SIG-M5 treated with dmso at 0.1 percent for 504 hours (cell line): ENCODE results near the gene HLA-A.
"Not testable (repeated sequence)": the region's sequence is repeated elsewhere in the genome, so short reads cannot be mapped to it uniquely, and the experiment has no call there.

Experiments
- DNase-seq: peaks from one replicate; lab custom pipeline; 2025; ENCODE audit not compliant: unreplicated experiment; lab: John Stamatoyannopoulos, UW

Gene HLA-A

GRCh38 chr6:29942275-29943052 is at the start of gene HLA-A:
TSS of gene HLA-A (plus strand) at chr6:29942532. CDS start at chr6:29942554, 22 bp downstream.
- peak; percentile 91 for DNase-seq

- DNase-seq, result no peak
These were observed 49.6 kb upstream of the HLA-A start for GRCh38 chr6:29892696-29893095.

GRCh38 chr6:29899281-29899680 is 43.1 kb upstream of the HLA-A start:
- DNase-seq, result no peak

GRCh38 chr6:29905286-29905685 is 37.0 kb upstream of the HLA-A start:
- no peak for DNase-seq

- no peak for DNase-seq
These were observed 34.5 kb upstream of the HLA-A start for GRCh38 chr6:29907637-29908340.

- no peak for DNase-seq
These were observed 34.0 kb upstream of the HLA-A start for GRCh38 chr6:29908341-29908662.

- no peak for DNase-seq
These were observed 33.6 kb upstream of the HLA-A start for GRCh38 chr6:29908710-29909109.

GRCh38 chr6:29909985-29910384 is 32.3 kb upstream of the HLA-A start:
- DNase-seq, result no peak

- no peak for DNase-seq
These were observed 29.5 kb upstream of the HLA-A start for GRCh38 chr6:29912840-29913239.

- no peak for DNase-seq
These were observed 25.6 kb upstream of the HLA-A start for GRCh38 chr6:29916741-29917140.

- DNase-seq, result no peak
These were observed 24.5 kb upstream of the HLA-A start for GRCh38 chr6:29917857-29918256.

GRCh38 chr6:29919506-29920445 is 22.6 kb upstream of the HLA-A start:
- DNase-seq, result no peak

GRCh38 chr6:29924287-29924686 is 18.0 kb upstream of the HLA-A start:
- no peak for DNase-seq

- DNase-seq, result no peak
These were observed 17.6 kb upstream of the HLA-A start for GRCh38 chr6:29924731-29925130.

GRCh38 chr6:29925321-29925720 is 17.0 kb upstream of the HLA-A start:
- no peak for DNase-seq

GRCh38 chr6:29925727-29926412 is 16.5 kb upstream of the HLA-A start:
- DNase-seq, result no peak

- no peak for DNase-seq
These were observed 15.7 kb upstream of the HLA-A start for GRCh38 chr6:29926413-29927274.

- DNase-seq, result no peak
These were observed 15.1 kb upstream of the HLA-A start for GRCh38 chr6:29927275-29927569.

- DNase-seq, result no peak
These were observed 14.4 kb upstream of the HLA-A start for GRCh38 chr6:29927841-29928388.

GRCh38 chr6:29930047-29930446 is 12.3 kb upstream of the HLA-A start:
- not testable (repeated sequence) for DNase-seq
